IMR-90 (cell line): ENCODE results near the gene CFAP73. TPM values are rescaled to one million over a fixed set of nuclear protein-coding genes. Genes with fewer than 3 reads are reported as not detected.

Experiments
- ATAC-seq: fragments of 200-7000 bp; cut with Tn5 transposase; 2 replicates; pipeline ENCODE4 v1.9.1; 2020; ENCODE audit warnings: low read depth, mild to moderate bottlenecking, moderate library complexity
- BruUV-seq: library from RNA; stranded (reverse); fragments of 400-500 nt; replicated peaks from 2 replicates; lab custom pipeline; 2021; lab: Mats Ljungman, UMichigan
- CTCF ChIA-PET: fragments of 300-600 bp; formaldehyde crosslinking; extraction: SDS; loops from one replicate; lab custom pipeline; 2021; ENCODE audit warnings: antibody characterized with exemption; lab: Yijun Ruan, JAX
- POLR2A ChIA-PET: fragments of 300-600 bp; sonication (Branson Sonifier 250); formaldehyde crosslinking; loops from one replicate; lab custom pipeline; 2022; ENCODE audit warnings: antibody characterized with exemption; ENCODE audit not compliant: unreplicated experiment; lab: Charles Lee
- DNase-seq: peaks from one replicate; pipeline ENCODE4 v3.0.0; 2013
- H2AFZ ChIP-seq: replicated peaks from 2 replicates; pipeline ENCODE3; 2013; ENCODE audit warnings: low read length, mild to moderate bottlenecking; ENCODE audit not compliant: poor library complexity
- H2AK5ac ChIP-seq: 2 replicates; pipeline ENCODE4 v1.6.1; 2013; ENCODE audit warnings: low read depth, low read length, inconsistent platforms
- H2AK9ac ChIP-seq: replicated peaks from 2 replicates; pipeline ENCODE3; 2013; ENCODE audit warnings: mild to moderate bottlenecking, low read depth, low read length, moderate library complexity; ENCODE audit not compliant: poor library complexity
- H2BK120ac ChIP-seq: 2 replicates; pipeline ENCODE4 v1.6.1; 2013; ENCODE audit warnings: low read depth, low read length, inconsistent platforms
- H2BK15ac ChIP-seq: 3 replicates; pipeline ENCODE4 v1.6.1; 2013; ENCODE audit warnings: low read depth, low read length, inconsistent platforms
- H2BK20ac ChIP-seq: 2 replicates; pipeline ENCODE4 v1.6.1; 2013; ENCODE audit warnings: low read depth, mild to moderate bottlenecking, inconsistent platforms, low read length, moderate library complexity
- H2BK5ac ChIP-seq: 2 replicates; pipeline ENCODE4 v1.6.1; 2013; ENCODE audit warnings: mild to moderate bottlenecking, low read depth, low read length, inconsistent platforms; ENCODE audit not compliant: poor library complexity, severe bottlenecking
- H3K14ac ChIP-seq: replicated peaks from 2 replicates; pipeline ENCODE4 v1.6.1; 2013; ENCODE audit warnings: low read depth, low read length, inconsistent platforms
- H3K18ac ChIP-seq: 2 replicates; pipeline ENCODE4 v1.6.1; 2013; ENCODE audit warnings: low read depth, low read length, control low read depth
- H3K23ac ChIP-seq: 2 replicates; pipeline ENCODE4 v1.6.1; 2013; ENCODE audit warnings: low read depth, low read length, inconsistent platforms
- H3K27ac ChIP-seq: 2 replicates; pipeline ENCODE4 v1.5.1; 2013; ENCODE audit warnings: mild to moderate bottlenecking, control low read depth, low read length; ENCODE audit not compliant: insufficient read depth
- H3K27me3 ChIP-seq: 2 replicates; pipeline ENCODE4 v1.6.1; 2013; ENCODE audit warnings: low read length; ENCODE audit not compliant: control insufficient read depth, insufficient read depth
- H3K36me3 ChIP-seq: 2 replicates; pipeline ENCODE4 v1.6.1; 2013; ENCODE audit warnings: low read length, mixed read lengths; ENCODE audit not compliant: control insufficient read depth, insufficient read depth
- H3K4ac ChIP-seq: 2 replicates; pipeline ENCODE4 v1.6.1; 2013; ENCODE audit warnings: low read depth, low read length, inconsistent platforms
- H3K4me1 ChIP-seq: 2 replicates; pipeline ENCODE4 v1.6.1; 2013; ENCODE audit warnings: low read length, mixed read lengths; ENCODE audit not compliant: control insufficient read depth, insufficient read depth
- H3K4me2 ChIP-seq: 2 replicates; pipeline ENCODE4 v1.6.1; 2013; ENCODE audit warnings: low read depth, mild to moderate bottlenecking, control low read depth, low read length, moderate library complexity
- H3K4me3 ChIP-seq: 2 replicates; pipeline ENCODE4 v1.5.1; 2013; ENCODE audit warnings: low read depth, mild to moderate bottlenecking, control low read depth, low read length, moderate library complexity; ENCODE audit not compliant: insufficient read depth
- H3K56ac ChIP-seq: 2 replicates; pipeline ENCODE4 v1.6.1; 2013; ENCODE audit warnings: low read length, inconsistent platforms; ENCODE audit not compliant: insufficient read depth; ENCODE audit errors: extremely low read depth
- H3K79me1 ChIP-seq, 2 experiments: 2 replicates each; pipeline ENCODE4 v1.6.1; 2013; ENCODE audit warnings: low read length in 2 of 2, inconsistent platforms in 1 of 2, low read depth in 1 of 2
- H3K9ac ChIP-seq: 2 replicates; pipeline ENCODE4 v1.6.1; 2013; ENCODE audit warnings: low read depth, low read length, control low read depth
- H3K9me1 ChIP-seq: 2 replicates; pipeline ENCODE4 v1.6.1; 2013; ENCODE audit warnings: low read length, inconsistent platforms; ENCODE audit not compliant: insufficient read depth
- H3K9me3 ChIP-seq: 2 replicates; pipeline ENCODE4 v1.6.1; 2013; ENCODE audit warnings: low read length; ENCODE audit not compliant: control insufficient read depth, insufficient read depth
- H4K20me1 ChIP-seq: 2 replicates; pipeline ENCODE4 v1.6.1; 2013; ENCODE audit warnings: low read length, inconsistent platforms; ENCODE audit not compliant: insufficient read depth
- H4K5ac ChIP-seq: 2 replicates; pipeline ENCODE4 v1.6.1; 2013; ENCODE audit warnings: mild to moderate bottlenecking, low read depth, low read length, control low read depth
- H4K8ac ChIP-seq, 2 experiments: 2 replicates each; pipeline ENCODE4 v1.6.1; 2013; ENCODE audit warnings: low read depth in 2 of 2, low read length in 2 of 2, control low read depth in 1 of 2, inconsistent platforms in 1 of 2
- H4K91ac ChIP-seq: 2 replicates; pipeline ENCODE4 v1.6.1; 2013; ENCODE audit warnings: low read depth, low read length, inconsistent platforms; ENCODE audit not compliant: insufficient read depth
- BHLHE40 ChIP-seq: fragments of 150-350 bp; IDR thresholded peaks from 2 replicates; pipeline ENCODE4 v1.6.1; 2016; ENCODE audit warnings: mild to moderate bottlenecking, low read depth, low read length
- MXI1 ChIP-seq: IDR thresholded peaks from 2 replicates; pipeline ENCODE4 v1.6.1; 2012; ENCODE audit warnings: low read depth, mild to moderate bottlenecking, low read length, moderate library complexity, borderline replicate concordance
- RAD21 ChIP-seq: IDR thresholded peaks from 2 replicates; pipeline ENCODE4 v1.6.1; 2012; ENCODE audit warnings: low read length, improper control_type of control experiment
- RFX5 ChIP-seq: IDR thresholded peaks from 2 replicates; pipeline ENCODE4 v1.8.0; 2012; ENCODE audit warnings: low read depth, mild to moderate bottlenecking, low read length, moderate library complexity
- SMC3 ChIP-seq: fragments of 150-350 bp; IDR thresholded peaks from 2 replicates; pipeline ENCODE4 v1.6.1; 2016; ENCODE audit warnings: low read depth, mild to moderate bottlenecking, antibody characterized with exemption, low read length, moderate library complexity
- WGBS, 2 experiments: methylation state at CpG; one replicate each; pipeline versions ENCODE4 v1.1.5 to v1.1.7; 2013; ENCODE audit warnings: missing lambda C conversion rate in 2 of 2; ENCODE audit not compliant: insufficient read length in 1 of 2; ENCODE audit errors: extremely low coverage in 2 of 2; 5-methylcytosine and 5-hydroxymethylcytosine counted together
- dilution Hi-C: fragments of 300-500 bp; cut with HindIII; formaldehyde crosslinking; loops from one replicate; pipeline ENCODE4 v1.14.3; 2018; ENCODE audit warnings: low sequenced_read_pairs; ENCODE audit not compliant: unreplicated experiment
- in situ Hi-C: fragments of 300-500 bp; cut with MboI; formaldehyde crosslinking; loops from 3 replicates; pipeline ENCODE4 v1.14.3; 2019; ENCODE audit warnings: low sequenced_read_pairs, inconsistent platforms, mixed read lengths
- intact Hi-C: fragments of 100-400 bp; cut with micrococcal nuclease; formaldehyde crosslinking; loops from 2 replicates; pipeline ENCODE4 v1.10.0; 2022
- polyA plus RNA-seq, 3 experiments: library from polyadenylated mRNA; depleted of rRNA; stranded (reverse); fragments of >200 nt; gene quantifications; 2 replicates each; pipeline ENCODE4 v1.2.3, GENCODE V29; 2012; ENCODE audit warnings: low replicate concordance in 1 of 3
- total RNA-seq: library from RNA; depleted of rRNA; stranded (reverse); fragments of >200 nt; gene quantifications from 2 replicates; pipeline ENCODE4 v1.2.3, GENCODE V29; 2012

CFAP73 gene
- total and polyA plus RNA-seq, 2 of the 4 experiments (the other 2 are of a cell fraction): not detected

- DNase-seq: no peak
- H2BK5ac ChIP-seq: no peak overlapping the region
- H3K36me3 ChIP-seq: peaks cover 60% of the 10 kb centered on the region
- no peak overlapping the region for H2BK120ac ChIP-seq
- peak overlapping the region; percentile 60 for H2AFZ ChIP-seq
- peak overlapping the region; percentile 65 for H2AK9ac ChIP-seq
- no peak overlapping the region for H2BK15ac ChIP-seq
- H3K18ac ChIP-seq: no peak overlapping the region
- H2BK20ac ChIP-seq: no peak overlapping the region
- no peak overlapping the region for H4K91ac ChIP-seq
- ChIA-PET POLR2A (no interaction called here), CTCF (no interaction called here)
- H4K20me1 ChIP-seq: peaks cover 3% of the 10 kb centered on the region; the same call in 1 of the 2 replicates
- in situ Hi-C loops (no loop called here), dilution Hi-C loops (no loop called here), intact Hi-C loops (no loop called here)
- peaks cover 4% of the 10 kb centered on the region; the same call in 1 of the 2 replicates for H3K9me1 ChIP-seq
- no peak overlapping the region for H3K14ac ChIP-seq
- ATAC-seq: no peak
- H3K23ac ChIP-seq: no peak overlapping the region
- no peak overlapping the region for H3K4ac ChIP-seq
- peaks cover 8% of the 10 kb centered on the region for H3K4me1 ChIP-seq
- H4K8ac ChIP-seq: no peak overlapping the region
- H3K79me1 ChIP-seq: no peaks in the 10 kb centered on the region; a peak in 1 of 4 replicates
- 86% methylated on average over 10 of the region's 12 CpGs; no CpG with 5 or more reads in 1 of the 2 experiments for WGBS, 2 experiments
- H3K27me3 ChIP-seq: no peaks in the 10 kb centered on the region
- BruUV-seq: no TSS peak
- no peak overlapping the region for H3K27ac ChIP-seq
- no peak overlapping the region for H3K9ac ChIP-seq
- no peaks in the 10 kb centered on the region for H3K9me3 ChIP-seq
- no peak overlapping the region for H3K56ac ChIP-seq
- H4K5ac ChIP-seq: no peak overlapping the region
- H3K4me3 ChIP-seq: no peak overlapping the region
- TF ChIP-seq SMC3: no peak
- TF ChIP-seq RFX5: no peak
- no peak for TF ChIP-seq RAD21
- TF ChIP-seq BHLHE40: no peak
- no peak for TF ChIP-seq MXI1
- H3K4me2 ChIP-seq: no peak overlapping the region
- no peak overlapping the region for H2AK5ac ChIP-seq
These were observed 13.5 kb downstream of the CFAP73 start for GRCh38 chr12:113163030-113163360.
